ENCODE results near the gene VPS13D.
A peak's percentile ranks its signal among the peaks of the same experiment; 100 is the strongest.
"Not testable (repeated sequence)": the region's sequence is repeated elsewhere in the genome, so short reads cannot be mapped to it uniquely, and the experiment has no call there.

Gene VPS13D

GRCh38 chr1:12196641-12197482, 33.0 kb upstream of the VPS13D start:
- peak; percentile 54 for DNase-seq

DNA sequence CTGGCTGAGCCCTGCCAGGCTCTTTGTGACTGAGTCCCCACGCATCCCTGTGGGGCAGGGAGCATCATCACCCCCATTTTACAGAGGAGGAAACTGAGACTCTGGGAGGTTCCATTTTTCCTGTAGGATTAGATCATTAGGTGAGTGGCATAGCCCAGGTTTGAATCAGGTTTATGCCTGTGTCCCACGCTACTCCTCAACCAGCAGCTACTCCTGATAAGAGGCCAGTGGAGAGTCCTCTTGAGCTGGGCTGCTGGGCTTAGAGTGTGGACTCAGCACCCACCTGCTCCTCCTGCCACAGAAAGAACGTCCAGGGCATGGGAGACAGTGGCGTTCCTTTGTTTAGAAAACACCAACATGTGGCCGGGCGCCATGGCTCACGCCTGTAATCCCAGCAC, 32.3 kb upstream of the VPS13D start:
- DNase-seq = no peak

DNA sequence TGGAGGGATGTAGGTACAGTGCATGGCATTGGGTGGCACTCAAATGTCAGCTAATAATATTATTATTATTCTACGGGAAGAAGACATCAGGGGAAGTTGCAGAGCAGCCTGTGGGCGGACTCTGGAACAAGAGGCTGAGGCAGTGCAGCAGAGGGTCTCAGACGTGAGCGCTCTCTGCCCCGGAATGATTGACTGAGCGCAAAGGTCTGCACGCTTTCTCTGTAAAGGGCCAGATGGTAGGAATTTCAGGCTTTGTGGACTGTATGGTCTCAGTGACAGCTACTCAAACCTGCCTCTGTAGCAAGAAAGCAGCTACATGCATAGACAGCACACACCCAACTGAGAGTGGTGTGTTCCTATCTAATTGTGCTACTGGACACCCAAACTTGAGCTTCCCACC, 29.6 kb upstream of the VPS13D start:
- DNase-seq = no peak

DNA sequence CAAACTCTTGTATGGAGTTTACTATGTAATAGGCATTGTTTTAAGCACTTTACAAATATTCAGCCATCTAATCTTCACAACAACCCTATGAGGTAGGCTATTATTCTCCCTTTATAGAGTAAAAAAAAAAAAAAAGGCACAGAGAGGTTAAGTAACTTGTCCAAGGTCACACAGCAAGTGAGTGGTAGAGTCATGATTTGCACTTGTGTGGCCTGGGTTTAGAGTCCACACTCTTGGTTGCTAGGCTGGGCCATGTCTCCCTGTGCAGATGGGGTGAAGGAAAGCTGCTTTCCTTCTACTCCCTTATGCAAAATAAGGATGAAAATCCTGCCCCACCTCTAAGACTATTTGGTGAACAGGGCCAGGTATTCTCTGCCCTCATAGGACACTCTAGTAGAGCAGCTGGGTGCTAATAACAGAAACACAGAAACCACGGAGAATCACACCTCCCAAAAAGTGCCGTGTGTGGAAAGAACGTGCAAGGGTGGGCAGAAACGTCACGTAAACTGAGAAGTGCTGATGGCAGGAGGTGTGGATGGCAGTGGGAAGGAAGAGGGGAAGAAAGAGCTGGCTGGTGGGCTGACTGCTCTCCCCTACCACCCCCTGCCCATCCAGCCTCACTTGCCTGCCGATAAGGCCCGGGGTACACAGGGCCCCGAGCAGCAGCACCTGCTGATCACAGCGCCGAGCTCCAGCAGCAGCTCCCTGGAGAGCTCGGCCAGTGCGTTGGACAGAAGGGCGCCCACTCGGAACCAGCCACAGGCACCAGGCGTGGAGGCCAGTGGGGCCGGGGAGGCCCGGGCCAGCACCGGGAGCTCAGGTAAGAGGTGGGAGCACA, 28.3 kb upstream of the VPS13D start:
- DNase-seq = no peak

- no peak for DNase-seq
These were observed 27.7 kb upstream of the VPS13D start for GRCh38 chr1:12202190-12202497.

- no peak for DNase-seq
These were observed 27.3 kb upstream of the VPS13D start for GRCh38 chr1:12202577-12202976.

DNA sequence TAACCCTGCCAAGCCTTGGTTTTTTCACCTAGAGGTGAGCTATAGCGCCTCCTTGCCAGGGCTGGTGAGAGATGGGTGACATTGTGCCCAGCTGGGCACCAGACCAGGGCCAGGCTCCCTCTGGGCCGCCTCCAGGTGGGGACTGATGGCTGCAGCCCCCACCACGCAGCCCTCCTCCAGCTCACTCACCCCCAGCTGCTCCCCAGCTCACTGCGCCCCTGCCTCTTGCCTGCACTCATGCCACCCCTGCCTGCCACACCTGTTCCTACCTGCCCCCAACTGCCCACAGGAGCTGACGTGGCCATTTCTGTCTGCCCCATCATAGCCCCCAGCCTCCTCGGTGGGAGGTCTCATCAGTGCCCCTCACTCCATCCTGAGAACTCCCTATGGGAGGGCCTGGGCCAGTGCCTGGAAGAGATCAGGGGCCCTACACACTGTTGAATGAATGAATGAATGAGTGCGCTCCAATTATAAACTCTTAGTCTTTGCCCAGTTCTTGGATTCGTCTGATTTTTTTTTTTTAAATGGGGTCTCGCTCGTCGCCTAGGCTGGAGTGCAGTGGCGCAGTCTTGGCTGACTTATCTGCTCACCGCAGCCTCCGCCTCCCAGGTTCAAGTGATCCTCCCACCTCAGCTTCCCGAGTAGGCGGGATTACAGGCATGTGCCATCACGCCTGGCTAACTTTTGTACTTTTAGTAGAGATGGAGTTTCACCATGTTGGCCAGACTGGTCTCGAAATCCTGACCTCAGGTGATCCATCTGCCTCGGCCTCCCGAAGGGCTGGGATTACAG, 26.4 kb upstream of the VPS13D start:
- DNase-seq = no peak

- DNase-seq = no peak
These were observed 25.7 kb upstream of the VPS13D start for GRCh38 chr1:12204140-12204539.

GRCh38 chr1:12204754-12205658, 24.8 kb upstream of the VPS13D start:
- no peak for DNase-seq

DNA sequence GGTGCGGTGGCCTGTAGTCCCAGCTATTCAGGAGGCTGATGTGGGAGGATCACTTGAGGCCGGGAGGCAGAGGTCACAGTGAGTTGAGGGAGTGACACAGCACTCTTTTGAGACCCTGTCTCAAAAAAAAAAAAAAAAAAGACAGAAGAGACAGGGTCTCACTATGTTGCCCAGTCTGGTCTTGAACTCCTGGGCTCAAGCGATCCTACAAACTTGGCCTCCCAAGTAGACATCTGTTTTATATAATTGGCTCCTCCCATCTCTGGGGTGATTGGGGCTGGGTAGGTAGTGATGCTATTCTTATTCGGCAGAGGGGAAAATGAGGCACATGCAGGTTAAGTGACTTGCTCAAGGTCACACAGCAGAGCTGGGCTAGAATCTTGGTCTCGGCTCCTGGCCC, 23.6 kb upstream of the VPS13D start:
- DNase-seq = no peak

DNA sequence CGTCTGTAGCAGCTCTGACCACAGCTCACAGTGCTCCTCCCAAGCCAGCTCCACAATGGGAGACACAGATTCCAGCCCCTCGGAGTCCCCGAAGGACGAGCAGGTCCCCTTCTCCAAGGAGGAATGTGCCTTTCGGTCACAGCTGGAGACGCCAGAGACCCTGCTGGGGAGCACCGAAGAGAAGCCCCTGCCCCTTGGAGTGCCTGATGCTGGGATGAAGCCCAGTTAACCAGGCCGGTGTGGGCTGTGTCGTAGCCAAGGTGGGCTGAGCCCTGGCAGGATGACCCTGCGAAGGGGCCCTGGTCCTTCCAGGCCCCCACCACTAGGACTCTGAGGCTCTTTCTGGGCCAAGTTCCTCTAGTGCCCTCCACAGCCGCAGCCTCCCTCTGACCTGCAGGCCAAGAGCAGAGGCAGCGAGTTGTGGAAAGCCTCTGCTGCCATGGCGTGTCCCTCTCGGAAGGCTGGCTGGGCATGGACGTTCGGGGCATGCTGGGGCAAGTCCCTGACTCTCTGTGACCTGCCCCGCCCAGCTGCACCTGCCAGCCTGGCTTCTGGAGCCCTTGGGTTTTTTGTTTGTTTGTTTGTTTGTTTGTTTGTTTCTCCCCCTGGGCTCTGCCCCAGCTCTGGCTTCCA, 22.9 kb upstream of the VPS13D start:
- DNase-seq = no peak

DNA sequence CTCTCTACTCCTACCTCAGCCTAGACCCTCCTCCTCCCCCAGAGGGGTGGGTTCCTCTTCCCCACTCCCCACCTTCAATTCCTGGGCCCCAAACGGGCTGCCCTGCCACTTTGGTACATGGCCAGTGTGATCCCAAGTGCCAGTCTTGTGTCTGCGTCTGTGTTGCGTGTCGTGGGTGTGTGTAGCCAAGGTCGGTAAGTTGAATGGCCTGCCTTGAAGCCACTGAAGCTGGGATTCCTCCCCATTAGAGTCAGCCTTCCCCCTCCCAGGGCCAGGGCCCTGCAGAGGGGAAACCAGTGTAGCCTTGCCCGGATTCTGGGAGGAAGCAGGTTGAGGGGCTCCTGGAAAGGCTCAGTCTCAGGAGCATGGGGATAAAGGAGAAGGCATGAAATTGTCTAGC, 21.6 kb upstream of the VPS13D start:
- no peak for DNase-seq

DNA sequence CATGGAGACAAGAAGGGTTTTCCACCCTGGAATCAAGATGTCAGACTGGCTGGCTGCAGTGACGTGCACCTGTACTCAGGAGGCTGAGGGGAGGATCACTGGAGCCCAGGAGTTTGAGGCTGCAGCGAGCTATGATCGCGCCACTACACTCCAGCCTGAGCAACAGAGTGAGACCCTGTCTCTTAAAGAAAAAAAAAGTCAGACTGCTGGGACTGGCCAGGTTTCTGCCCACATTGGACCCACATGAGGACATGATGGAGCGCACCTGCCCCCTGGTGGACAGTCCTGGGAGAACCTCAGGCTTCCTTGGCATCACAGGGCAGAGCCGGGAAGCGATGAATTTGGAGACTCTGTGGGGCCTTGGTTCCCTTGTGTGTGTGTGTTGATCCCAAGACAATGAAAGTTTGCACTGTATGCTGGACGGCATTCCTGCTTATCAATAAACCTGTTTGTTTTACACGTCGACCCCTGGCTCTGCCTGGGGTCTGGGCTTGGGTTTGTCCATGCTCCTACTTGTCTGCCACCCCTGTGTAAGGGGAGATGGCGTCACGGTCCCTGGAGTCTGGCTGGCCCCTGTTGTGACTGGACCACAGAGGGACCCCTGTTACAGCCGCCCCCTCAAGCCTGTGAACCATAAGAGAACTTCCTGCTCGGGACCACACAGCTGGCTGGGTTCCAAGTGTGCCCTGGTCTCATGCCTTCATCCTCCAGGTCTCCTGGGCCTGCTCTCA, 20.9 kb upstream of the VPS13D start:
- DNase-seq = peak; percentile 92

DNA sequence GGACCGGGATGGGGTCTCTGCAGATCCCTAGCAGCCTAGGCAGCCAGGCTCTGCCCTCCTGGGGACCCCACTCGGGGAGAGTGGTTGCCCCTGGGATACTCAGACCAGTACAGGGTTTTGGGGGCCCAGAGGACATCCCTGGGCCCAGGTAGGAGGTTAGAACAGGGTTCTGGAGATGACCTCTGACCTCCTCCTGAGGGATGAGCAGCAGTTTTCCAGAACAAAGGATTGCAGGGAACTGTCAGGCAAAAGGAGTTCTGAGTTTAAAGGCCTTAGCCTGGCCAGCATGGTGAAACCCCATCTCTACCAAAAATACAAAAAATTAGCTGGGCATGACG, 20.4 kb upstream of the VPS13D start:
- DNase-seq = no peak

DNA sequence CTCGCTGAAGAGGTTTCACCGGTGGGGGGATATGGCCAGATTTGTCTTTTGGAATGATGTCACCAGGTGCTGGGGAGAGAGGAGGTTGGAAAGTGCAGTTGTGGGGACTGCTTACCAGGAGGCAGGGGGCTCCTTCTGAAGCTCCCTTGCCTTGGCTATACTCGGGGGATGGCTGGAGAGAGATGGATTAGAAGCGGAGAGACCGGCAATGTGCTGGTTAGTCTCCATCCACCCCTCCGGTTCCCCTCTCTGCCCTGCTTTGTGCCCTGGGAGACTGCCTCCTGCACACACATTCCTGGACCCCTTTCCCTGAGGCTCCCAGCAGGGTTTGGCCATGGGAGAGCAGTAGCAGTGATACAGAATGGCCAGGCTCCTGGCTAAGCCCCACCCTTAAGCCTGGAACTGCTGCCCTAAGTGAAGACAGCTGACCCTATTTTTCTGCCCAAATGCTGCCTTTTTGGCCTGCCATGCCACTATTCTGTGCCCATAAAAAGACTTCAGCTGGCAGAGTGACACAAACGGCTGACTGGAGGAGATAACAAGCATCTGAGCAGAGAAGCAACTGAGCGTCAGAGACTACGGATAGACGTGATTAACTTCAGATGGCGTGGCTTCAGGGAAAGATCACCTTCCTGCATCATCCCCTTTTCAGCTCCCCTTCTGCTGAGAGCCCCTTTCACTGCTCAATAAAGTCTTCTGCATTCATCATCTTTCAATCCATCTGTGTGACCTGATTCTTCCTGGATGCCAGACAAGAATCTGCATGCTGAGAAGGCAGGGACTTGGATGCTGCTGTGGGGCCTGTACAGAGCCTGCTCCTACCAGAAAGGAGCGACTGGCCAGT, 14.5 kb upstream of the VPS13D start:
- peak; percentile 91 for DNase-seq

DNA sequence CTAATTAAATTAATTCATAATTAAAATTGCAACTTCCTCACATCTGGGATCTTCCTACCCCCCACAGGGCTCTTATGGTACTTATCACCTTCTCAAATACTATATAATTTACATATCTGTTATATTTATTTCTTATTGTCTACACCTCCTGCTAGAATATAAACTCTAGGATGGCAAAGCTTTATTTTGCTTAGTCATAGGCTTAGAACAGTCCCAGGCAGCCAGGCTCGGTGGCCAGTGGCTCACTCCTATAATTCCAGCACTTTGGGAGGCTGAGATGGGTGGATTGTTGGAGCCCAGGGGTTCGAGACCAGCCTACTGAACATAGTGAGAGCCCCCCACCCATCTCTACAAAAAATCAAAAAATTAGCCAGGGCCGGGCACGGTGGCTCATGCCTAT, 10.0 kb upstream of the VPS13D start:
- no peak for DNase-seq

- DNase-seq = no peak
These were observed 8.9 kb upstream of the VPS13D start for GRCh38 chr1:12220890-12221289.

GRCh38 chr1:12222700-12223099, 7.1 kb upstream of the VPS13D start:
- DNase-seq = not testable (repeated sequence)

DNA sequence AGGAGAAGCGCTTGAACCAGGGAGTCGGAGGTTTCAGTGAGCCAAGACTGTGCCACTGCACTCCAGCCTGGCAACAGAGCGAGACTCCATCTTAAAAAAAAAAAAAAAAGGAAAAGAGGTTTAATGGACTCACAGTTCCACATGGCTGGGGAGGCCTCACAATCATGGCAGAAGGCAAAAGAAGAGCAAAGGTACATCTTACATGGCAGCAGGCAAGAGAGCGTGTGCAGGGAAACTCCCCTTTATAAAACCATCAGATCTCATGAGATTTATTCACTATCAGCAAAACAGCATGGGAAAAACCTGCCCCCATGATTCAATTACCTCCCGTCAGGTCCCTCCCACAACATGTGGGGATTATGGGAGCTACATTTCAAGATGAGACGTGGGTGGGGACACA, 5.7 kb upstream of the VPS13D start:
- not testable (repeated sequence) for DNase-seq

DNA sequence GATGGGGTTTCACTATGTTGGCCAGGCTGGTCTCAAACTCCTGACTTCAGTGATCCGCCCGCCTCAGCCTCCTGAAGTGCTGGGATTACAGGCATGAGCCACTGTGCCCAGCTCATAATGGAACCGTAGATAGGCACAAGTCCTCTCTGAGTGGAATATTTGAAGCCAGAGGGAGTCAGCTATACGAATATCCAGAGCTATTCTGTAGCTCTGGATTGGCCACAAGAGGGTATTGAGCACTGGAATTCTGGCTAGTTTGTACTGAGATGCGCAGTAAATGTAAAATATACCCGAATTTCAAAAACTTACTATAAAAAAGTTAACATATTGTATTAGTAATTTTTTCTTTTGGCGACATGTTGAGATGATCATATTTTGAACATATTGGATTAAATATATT, 851 bp upstream of the VPS13D start:
- DNase-seq = no peak

Data from hematopoietic multipotent progenitor cell treated with erythropoietin and hydrocortisone succinate and interleukin-3 and kit ligand, for 6 days (in vitro differentiated cells).